Hepatocyte (in vitro differentiated cells): Measurements from ENCODE around the gene RIPK1. TPM values are rescaled to one million over a fixed set of nuclear protein-coding genes. Genes with fewer than 3 reads are reported as not detected.

Source experiments
- DNase-seq: peaks from one replicate; pipeline ENCODE4 v3.0.0-alpha.2; 2016; ENCODE audit warnings: low spot score
- H2AFZ ChIP-seq: fragments of 200-600 bp; sonication (generic); 2 replicates; pipeline ENCODE4 v1.6.0; 2016; ENCODE audit warnings: antibody characterized with exemption, mild to moderate bottlenecking
- H3K27ac ChIP-seq: fragments of 200-600 bp; sonication (generic); 2 replicates; pipeline ENCODE4 v1.5.1; 2016; ENCODE audit warnings: mild to moderate bottlenecking
- H3K27me3 ChIP-seq: fragments of 200-600 bp; sonication (generic); 2 replicates; pipeline ENCODE4 v1.6.1; 2016
- H3K36me3 ChIP-seq: fragments of 200-600 bp; sonication (generic); replicated peaks from 2 replicates; pipeline ENCODE4 v1.5.1; 2016; ENCODE audit warnings: low read depth; ENCODE audit not compliant: insufficient read depth
- H3K4me1 ChIP-seq: fragments of 200-600 bp; sonication (generic); 2 replicates; pipeline ENCODE4 v1.5.1; 2016; ENCODE audit warnings: mild to moderate bottlenecking, moderate library complexity; ENCODE audit not compliant: insufficient read depth
- H3K4me2 ChIP-seq: fragments of 200-600 bp; sonication (generic); 2 replicates; pipeline ENCODE4 v1.6.0; 2016
- H3K4me3 ChIP-seq: fragments of 200-600 bp; sonication (generic); 2 replicates; pipeline ENCODE4 v1.5.1; 2016; ENCODE audit warnings: mild to moderate bottlenecking
- H3K79me2 ChIP-seq: fragments of 200-600 bp; sonication (generic); 2 replicates; pipeline ENCODE4 v1.6.0; 2017; ENCODE audit warnings: mild to moderate bottlenecking
- H3K9me2 ChIP-seq: fragments of 200-600 bp; sonication (generic); replicated peaks from 2 replicates; pipeline ENCODE4 v1.6.0; 2017; ENCODE audit warnings: mild to moderate bottlenecking; ENCODE audit not compliant: insufficient read depth
- H3K9me3 ChIP-seq: fragments of 200-600 bp; sonication (generic); 2 replicates; pipeline ENCODE4 v1.5.1; 2016; ENCODE audit warnings: low read depth, mild to moderate bottlenecking
- H4K20me1 ChIP-seq: fragments of 200-600 bp; sonication (generic); 2 replicates; pipeline ENCODE4 v1.6.0; 2016; ENCODE audit warnings: mild to moderate bottlenecking; ENCODE audit not compliant: insufficient read depth, poor library complexity, severe bottlenecking
- CTCF ChIP-seq: fragments of 200-600 bp; sonication (generic); IDR thresholded peaks from 2 replicates; pipeline ENCODE4 v1.5.1; 2016; ENCODE audit warnings: antibody characterized with exemption, mild to moderate bottlenecking; ENCODE audit not compliant: poor library complexity
- EZH2 ChIP-seq: fragments of 200-600 bp; sonication (generic); IDR thresholded peaks from 2 replicates; pipeline ENCODE4 v1.6.1; 2016; ENCODE audit warnings: antibody characterized with exemption, mild to moderate bottlenecking, borderline replicate concordance
- EZH2phosphoT487 ChIP-seq: fragments of 200-600 bp; sonication (generic); IDR thresholded peaks from one replicate; pipeline ENCODE4 v1.6.1; 2018; ENCODE audit warnings: antibody characterized with exemption, mild to moderate bottlenecking, low read depth, moderate library complexity; ENCODE audit not compliant: unreplicated experiment, severe bottlenecking
- WGBS: methylation state at CpG from one replicate; pipeline ENCODE4 v1.1.6; 2016; ENCODE audit warnings: low lambda C conversion rate; ENCODE audit errors: missing lambda C conversion rate; 5-methylcytosine and 5-hydroxymethylcytosine counted together
- polyA plus RNA-seq: library from polyadenylated mRNA; unstranded; fragments of >200 nt; fragmentation: Nextera tagmentation; extraction: Ambion mirVana; gene quantifications from 2 replicates; pipeline ENCODE4 v1.2.1, GENCODE V29; 2016
- total RNA-seq: library from RNA; depleted of rRNA; stranded (reverse); fragments of >200 nt; gene quantifications from 2 replicates; pipeline ENCODE4 v1.2.3, GENCODE V29; 2014

The RIPK1 gene
- total and polyA plus RNA-seq, 2 experiments from 2014 or later, result 14.6 to 16.2 TPM

- Histone ChIP-seq H2AFZ (no peak overlapping the region), H3K36me3 (no peaks in the 10 kb centered on the region), H3K9me3 (no peaks in the 10 kb centered on the region), H3K9me2 (no peaks in the 10 kb centered on the region), H3K27me3 (no peaks in the 10 kb centered on the region), H3K27ac (no peak overlapping the region), H4K20me1 (no peaks in the 10 kb centered on the region), H3K4me1 (peaks cover 6% of the 10 kb centered on the region), H3K79me2 (peaks cover 5% of the 10 kb centered on the region), H3K4me2 (no peak overlapping the region), H3K4me3 (no peak overlapping the region)
- TF ChIP-seq CTCF (no peak), EZH2phosphoT487 (no peak), EZH2 (no peak)
- WGBS, result 93% methylated on average over 6 of the region's 6 CpGs
- DNase-seq, result no peak
Observed at GRCh38 chr6:3114377-3114776, 46.1 kb downstream of the RIPK1 start.

- peak overlapping the region; percentile 74 for H3K4me3 ChIP-seq
- H3K9me3 ChIP-seq, result no peaks in the 10 kb centered on the region
- H4K20me1 ChIP-seq, result no peaks in the 10 kb centered on the region
- no peaks in the 10 kb centered on the region for H3K9me2 ChIP-seq
- peak overlapping the region; percentile 99 for H3K27ac ChIP-seq
- TF ChIP-seq CTCF (no peak), EZH2phosphoT487 (no peak), EZH2 (no peak)
- H3K27me3 ChIP-seq, result no peaks in the 10 kb centered on the region
- WGBS, result 21% methylated on average over 8 of the region's 8 CpGs
- H3K36me3 ChIP-seq, result no peaks in the 10 kb centered on the region
- H3K4me1 ChIP-seq, result peaks cover 19% of the 10 kb centered on the region
- DNase-seq, result no peak
- H2AFZ ChIP-seq, result peak overlapping the region; percentile 63
- peaks cover 20% of the 10 kb centered on the region for H3K79me2 ChIP-seq
- peak overlapping the region; percentile 78 for H3K4me2 ChIP-seq
Observed at GRCh38 chr6:3117912-3118352, 49.6 kb downstream of the RIPK1 start.

DNA sequence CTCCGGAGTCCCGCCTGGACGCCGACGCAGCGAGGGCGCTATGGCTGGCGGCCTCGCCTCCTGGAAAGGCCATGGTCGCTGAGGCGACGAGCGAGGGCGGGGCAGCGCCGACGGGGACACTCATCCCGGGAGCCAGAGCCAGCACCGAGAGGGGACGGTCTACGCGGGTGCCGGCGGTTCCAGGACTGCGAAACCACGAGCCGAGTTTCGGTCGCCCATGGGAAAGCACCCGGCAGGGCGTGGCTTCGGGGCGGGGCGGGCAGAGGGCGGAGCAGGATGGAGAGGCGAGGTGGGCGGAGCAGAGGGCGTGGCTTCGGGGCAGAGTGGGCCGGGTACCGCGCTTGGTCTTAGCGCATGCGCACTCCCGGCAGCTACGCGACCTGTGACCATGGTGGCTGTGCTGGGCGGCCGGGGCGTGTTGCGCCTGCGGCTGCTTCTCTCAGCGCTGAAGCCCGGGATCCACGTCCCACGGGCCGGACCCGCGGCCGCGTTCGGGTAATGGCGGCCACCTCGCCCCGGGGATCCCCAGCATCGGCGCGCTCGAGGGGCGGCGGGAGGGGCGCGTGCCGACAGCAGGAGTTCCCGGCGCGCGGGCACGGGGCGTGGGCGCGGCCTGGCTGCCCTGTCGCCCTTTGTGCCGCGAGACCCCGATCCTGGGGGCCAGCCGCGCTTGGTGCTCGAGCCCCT is 50.2 kb downstream of the RIPK1 start, which contains the start of gene BPHL:
BPHL (plus strand) TSS at position 359 of the 687 bp plus-strand sequence; CDS start at position 389, 30 bp downstream.
- no peaks in the 10 kb centered on the region for H3K9me2 ChIP-seq
- peak; percentile 99 for DNase-seq
- H3K4me3 ChIP-seq, result peak within 1 kb of the TSS; percentile 74
- peak within 1 kb of the TSS; percentile 63 for H2AFZ ChIP-seq
- H3K4me2 ChIP-seq, result peak within 1 kb of the TSS; percentile 80
- H3K36me3 ChIP-seq, result no peaks in the 10 kb centered on the region
- TF ChIP-seq CTCF (no peak), EZH2 (no peak)
- peaks cover 20% of the 10 kb centered on the region for H3K79me2 ChIP-seq
- H3K4me1 ChIP-seq, result peaks cover 19% of the 10 kb centered on the region
- no peaks in the 10 kb centered on the region for H3K27me3 ChIP-seq
- WGBS, result under 1% methylated on average over 42 of the region's 89 CpGs
- H4K20me1 ChIP-seq, result no peaks in the 10 kb centered on the region
- H3K9me3 ChIP-seq, result no peaks in the 10 kb centered on the region
- peak within 1 kb of the TSS; percentile 99 for H3K27ac ChIP-seq
